ENCODE measurements around the gene GPR132.

DNA sequence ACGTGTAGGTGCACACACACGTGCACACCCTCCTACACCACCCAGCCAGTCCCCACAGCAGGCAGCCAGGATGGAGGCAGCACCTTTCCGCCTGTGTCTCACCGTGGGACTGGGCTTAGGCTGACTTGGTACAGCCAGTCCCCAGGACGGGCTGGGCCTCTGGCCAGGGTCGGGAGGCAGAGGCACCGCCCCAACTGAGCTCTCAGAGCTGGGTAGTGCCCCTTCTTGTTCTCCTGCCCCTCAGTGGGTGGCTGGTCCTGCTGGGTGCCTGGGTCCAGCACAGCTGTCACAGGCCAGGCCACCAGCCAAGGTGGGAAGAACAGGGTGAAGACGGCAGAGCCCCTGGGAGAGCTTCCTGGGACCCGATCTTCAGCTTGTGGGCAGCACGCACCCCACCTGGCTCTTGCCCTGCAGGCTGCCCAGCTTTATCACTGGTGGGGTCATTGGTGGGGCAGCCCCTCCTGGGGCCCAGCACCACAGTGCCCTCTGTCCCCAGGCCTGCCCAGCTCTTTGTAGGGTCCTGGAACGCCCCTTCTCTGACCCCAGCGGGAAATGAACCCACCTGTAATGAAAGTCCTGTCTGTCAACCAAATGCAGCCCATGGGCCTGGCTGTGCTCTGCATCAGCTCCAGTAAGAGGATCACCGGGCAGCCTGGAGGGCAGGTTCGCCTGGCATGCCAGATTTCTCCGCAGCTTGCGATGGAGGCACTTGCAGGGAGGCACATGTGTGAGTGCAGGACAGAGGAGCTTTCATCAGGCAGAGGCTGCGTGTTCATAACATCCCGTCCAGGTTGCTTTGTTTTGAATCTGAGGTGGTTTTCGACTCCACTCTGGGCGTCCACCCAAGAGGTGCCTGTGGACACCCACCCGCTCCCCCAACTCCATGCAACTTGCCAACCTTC lies 59.0 kb downstream of the GPR132 start:
- TF ChIP-seq, protein P1, sequence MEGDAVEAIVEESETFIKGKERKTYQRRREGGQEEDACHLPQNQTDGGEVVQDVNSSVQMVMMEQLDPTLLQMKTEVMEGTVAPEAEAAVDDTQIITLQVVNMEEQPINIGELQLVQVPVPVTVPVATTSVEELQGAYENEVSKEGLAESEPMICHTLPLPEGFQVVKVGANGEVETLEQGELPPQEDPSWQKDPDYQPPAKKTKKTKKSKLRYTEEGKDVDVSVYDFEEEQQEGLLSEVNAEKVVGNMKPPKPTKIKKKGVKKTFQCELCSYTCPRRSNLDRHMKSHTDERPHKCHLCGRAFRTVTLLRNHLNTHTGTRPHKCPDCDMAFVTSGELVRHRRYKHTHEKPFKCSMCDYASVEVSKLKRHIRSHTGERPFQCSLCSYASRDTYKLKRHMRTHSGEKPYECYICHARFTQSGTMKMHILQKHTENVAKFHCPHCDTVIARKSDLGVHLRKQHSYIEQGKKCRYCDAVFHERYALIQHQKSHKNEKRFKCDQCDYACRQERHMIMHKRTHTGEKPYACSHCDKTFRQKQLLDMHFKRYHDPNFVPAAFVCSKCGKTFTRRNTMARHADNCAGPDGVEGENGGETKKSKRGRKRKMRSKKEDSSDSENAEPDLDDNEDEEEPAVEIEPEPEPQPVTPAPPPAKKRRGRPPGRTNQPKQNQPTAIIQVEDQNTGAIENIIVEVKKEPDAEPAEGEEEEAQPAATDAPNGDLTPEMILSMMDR (IDR thresholded peaks at IDR 0.05): no peak
- TF ChIP-seq POLR2AphosphoS5 (IDR thresholded peaks at IDR 0.05) (no peak), POLR2A (IDR thresholded peaks at IDR 0.05) (no peak)

All from prostate gland (tissue), 2 donors.